ENCODE data around the gene NPC1. TPM values are rescaled to one million over a fixed set of nuclear protein-coding genes. Genes with fewer than 3 reads are reported as not detected.
"Not testable (repeated sequence)": the region's sequence is repeated elsewhere in the genome, so short reads cannot be mapped to it uniquely, and the experiment has no call there.

The NPC1 gene
- polyA plus RNA-seq, 2 of the 4 experiments (the other 2 are of a cell fraction), result 42.5 to 61.4 TPM

DNA sequence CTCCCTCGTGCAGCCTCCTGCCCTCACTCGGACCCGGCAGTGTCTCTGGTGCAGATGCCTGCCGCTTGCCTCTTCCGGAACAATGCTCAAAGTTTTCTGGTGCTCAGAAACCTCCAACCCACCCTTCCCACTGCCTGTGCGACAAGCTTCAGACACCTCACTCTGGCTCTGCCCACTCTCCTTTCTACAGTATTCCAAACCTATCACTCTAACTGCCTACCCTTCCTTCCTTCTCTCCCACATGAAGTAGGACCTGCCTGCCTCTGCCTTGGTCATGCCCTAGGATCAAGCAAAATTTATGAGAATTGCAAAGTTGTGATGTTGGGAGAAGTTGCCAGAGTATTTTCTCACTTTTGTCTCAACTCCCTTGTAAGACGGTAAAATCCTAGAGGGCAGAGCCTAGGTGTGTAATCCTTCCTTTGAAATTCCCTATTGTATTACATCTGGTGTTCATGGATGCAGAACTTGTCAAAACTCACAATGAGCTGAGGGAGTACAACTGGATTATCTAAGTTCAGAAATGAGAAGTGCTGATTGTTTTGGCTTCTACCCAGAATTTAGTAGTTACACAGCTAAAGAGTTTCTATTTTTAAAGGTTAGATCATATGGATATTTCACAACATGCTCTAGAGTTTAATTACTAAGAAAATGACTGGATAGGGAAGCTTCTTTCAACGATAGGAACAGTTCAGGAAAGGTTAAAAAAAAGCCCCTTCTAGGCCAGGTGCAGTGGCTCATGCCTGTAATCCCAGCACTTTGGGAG is 7.2 kb downstream of the NPC1 start:
- peaks cover 36% of the 10 kb centered on the region for H3K4me1 ChIP-seq
- H3K27ac ChIP-seq, result no peak overlapping the region
- no peak overlapping the region for H3K4me3 ChIP-seq
- TF ChIP-seq ZSCAN20 (CRISPR knock-in tag; IDR thresholded peaks at IDR 0.05) (no peak), NFE2L2 (conservative IDR thresholded peaks at IDR 0.05; ENCODE audit: low read length) (no peak), JUN (IDR thresholded peaks at IDR 0.05) (no peak), BHLHE40 (IDR thresholded peaks at IDR 0.05; ENCODE audit: low read depth, low read length) (no peak), HOXB13 (CRISPR knock-in tag; IDR thresholded peaks at IDR 0.05; ENCODE audit: low read depth) (no peak), HOXA7 (CRISPR knock-in tag; IDR thresholded peaks at IDR 0.05) (no peak), CHD2 (IDR thresholded peaks at IDR 0.05; ENCODE audit: low read length, partially characterized antibody) (no peak), RARB (CRISPR knock-in tag; IDR thresholded peaks at IDR 0.05) (no peak), CEBPB (IDR thresholded peaks at IDR 0.05) (no peak), ZNF302 (CRISPR knock-in tag; IDR thresholded peaks at IDR 0.05) (no peak), HOXB5 (CRISPR knock-in tag; IDR thresholded peaks at IDR 0.05) (no peak), POLR2AphosphoS2 (conservative IDR thresholded peaks at IDR 0.05; ENCODE audit: low read length) (no peak), POLR2A (IDR thresholded peaks at IDR 0.05; ENCODE audit: low read length) (no peak), EP300 (IDR thresholded peaks at IDR 0.05) (no peak), MAZ (IDR thresholded peaks at IDR 0.05; ENCODE audit: borderline replicate concordance, low read depth, low read length) (no peak), RCOR1 (IDR thresholded peaks at IDR 0.05; ENCODE audit: low read depth, low read length) (no peak), FOXS1 (CRISPR knock-in tag; IDR thresholded peaks at IDR 0.05) (no peak)
- TF ChIP-seq, protein P1, sequence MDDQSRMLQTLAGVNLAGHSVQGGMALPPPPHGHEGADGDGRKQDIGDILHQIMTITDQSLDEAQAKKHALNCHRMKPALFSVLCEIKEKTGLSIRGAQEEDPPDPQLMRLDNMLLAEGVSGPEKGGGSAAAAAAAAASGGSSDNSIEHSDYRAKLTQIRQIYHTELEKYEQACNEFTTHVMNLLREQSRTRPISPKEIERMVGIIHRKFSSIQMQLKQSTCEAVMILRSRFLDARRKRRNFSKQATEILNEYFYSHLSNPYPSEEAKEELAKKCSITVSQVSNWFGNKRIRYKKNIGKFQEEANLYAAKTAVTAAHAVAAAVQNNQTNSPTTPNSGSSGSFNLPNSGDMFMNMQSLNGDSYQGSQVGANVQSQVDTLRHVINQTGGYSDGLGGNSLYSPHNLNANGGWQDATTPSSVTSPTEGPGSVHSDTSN (IDR thresholded peaks at IDR 0.05), result no peak
- TF ChIP-seq, protein P2, sequence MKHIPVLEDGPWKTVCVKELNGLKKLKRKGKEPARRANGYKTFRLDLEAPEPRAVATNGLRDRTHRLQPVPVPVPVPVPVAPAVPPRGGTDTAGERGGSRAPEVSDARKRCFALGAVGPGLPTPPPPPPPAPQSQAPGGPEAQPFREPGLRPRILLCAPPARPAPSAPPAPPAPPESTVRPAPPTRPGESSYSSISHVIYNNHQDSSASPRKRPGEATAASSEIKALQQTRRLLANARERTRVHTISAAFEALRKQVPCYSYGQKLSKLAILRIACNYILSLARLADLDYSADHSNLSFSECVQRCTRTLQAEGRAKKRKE (CRISPR knock-in tag; IDR thresholded peaks at IDR 0.05; ENCODE audit: low read depth), result no peak
- H3K4me2 ChIP-seq, result no peak overlapping the region
- ChIA-PET CTCF (interaction anchor here (1.0 to 1.3 kb wide), 3 partner anchors 37 to 124 kb away, joined by 4 to 5 read pairs (median 4); no protein-coding TSS in a partner anchor), POLR2A (no interaction called here)
- 86% methylated on average over 8 of the region's 8 CpGs for WGBS (ENCODE audit: missing lambda C conversion rate)
- H3K9me3 ChIP-seq, result no peaks in the 10 kb centered on the region
- ATAC-seq (no peak), FAIRE-seq (no peak), DNase-seq (ENCODE audit: low read depth in 1 of 2, low spot score in 1 of 2) (no peak)

DNA sequence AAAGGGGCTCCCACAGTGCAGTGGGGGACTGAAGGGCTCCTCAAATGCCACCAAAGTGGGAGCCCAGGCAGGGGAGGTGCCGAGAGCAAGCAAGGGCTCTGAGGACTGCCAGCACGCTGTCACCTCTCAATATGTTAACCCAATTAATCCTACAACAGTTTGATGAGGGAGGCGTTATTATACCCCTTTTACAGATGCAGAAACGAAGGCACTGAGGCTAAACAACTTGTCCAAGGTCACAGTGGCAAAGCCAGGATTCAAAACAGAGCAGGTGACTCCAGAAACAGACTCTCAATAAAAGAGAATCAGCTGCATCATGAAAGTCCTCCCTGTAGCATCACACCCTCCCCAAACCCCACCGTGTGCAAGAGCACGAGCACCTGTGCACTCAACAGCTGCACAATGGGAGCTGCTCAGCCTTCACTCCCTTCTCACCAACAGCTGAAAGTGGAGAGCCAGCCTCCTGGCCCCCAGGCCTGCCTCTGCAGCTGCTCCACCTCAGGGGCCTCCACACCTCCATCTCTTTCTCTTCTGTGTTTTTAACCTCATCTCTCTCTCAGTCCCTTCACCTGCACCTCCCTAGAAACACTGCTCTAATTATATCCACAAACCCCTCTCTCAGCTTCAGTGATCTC is 8.1 kb downstream of the NPC1 start:
- Histone ChIP-seq H3K9me3 (no peaks in the 10 kb centered on the region), H3K4me1 (peaks cover 33% of the 10 kb centered on the region), H3K27ac (no peak overlapping the region), H3K4me3 (no peak overlapping the region), H3K4me2 (no peak overlapping the region)
- FAIRE-seq (no peak), DNase-seq (ENCODE audit: low read depth in 1 of 2, low spot score in 1 of 2) (no peak), ATAC-seq (no peak; a peak in 1 of 6 replicates)
- TF ChIP-seq, protein P3, sequence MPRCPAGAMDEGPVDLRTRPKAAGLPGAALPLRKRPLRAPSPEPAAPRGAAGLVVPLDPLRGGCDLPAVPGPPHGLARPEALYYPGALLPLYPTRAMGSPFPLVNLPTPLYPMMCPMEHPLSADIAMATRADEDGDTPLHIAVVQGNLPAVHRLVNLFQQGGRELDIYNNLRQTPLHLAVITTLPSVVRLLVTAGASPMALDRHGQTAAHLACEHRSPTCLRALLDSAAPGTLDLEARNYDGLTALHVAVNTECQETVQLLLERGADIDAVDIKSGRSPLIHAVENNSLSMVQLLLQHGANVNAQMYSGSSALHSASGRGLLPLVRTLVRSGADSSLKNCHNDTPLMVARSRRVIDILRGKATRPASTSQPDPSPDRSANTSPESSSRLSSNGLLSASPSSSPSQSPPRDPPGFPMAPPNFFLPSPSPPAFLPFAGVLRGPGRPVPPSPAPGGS (IDR thresholded peaks at IDR 0.05), result no peak
- no peak for TF ChIP-seq RARB (CRISPR knock-in tag; IDR thresholded peaks at IDR 0.05)
- no peak for TF ChIP-seq CHD4 (IDR thresholded peaks at IDR 0.05; ENCODE audit: borderline replicate concordance)
- TF ChIP-seq CHD2 (IDR thresholded peaks at IDR 0.05; ENCODE audit: low read length, partially characterized antibody), result no peak
- no peak for TF ChIP-seq TFCP2L1 (CRISPR knock-in tag; IDR thresholded peaks at IDR 0.05)
- no peak for TF ChIP-seq HOXA7 (CRISPR knock-in tag; IDR thresholded peaks at IDR 0.05)
- no peak for TF ChIP-seq ZSCAN20 (CRISPR knock-in tag; IDR thresholded peaks at IDR 0.05)
- TF ChIP-seq POLR2A (IDR thresholded peaks at IDR 0.05; ENCODE audit: low read length), result no peak
- POLR2A ChIA-PET, result no interaction called here
- 87% methylated on average over 4 of the region's 6 CpGs for WGBS (ENCODE audit: missing lambda C conversion rate)
- CTCF ChIA-PET, result interaction anchor here (1.0 to 1.3 kb wide), 3 partner anchors 36 to 125 kb away, joined by 4 to 5 read pairs (median 4); no protein-coding TSS in a partner anchor

DNA sequence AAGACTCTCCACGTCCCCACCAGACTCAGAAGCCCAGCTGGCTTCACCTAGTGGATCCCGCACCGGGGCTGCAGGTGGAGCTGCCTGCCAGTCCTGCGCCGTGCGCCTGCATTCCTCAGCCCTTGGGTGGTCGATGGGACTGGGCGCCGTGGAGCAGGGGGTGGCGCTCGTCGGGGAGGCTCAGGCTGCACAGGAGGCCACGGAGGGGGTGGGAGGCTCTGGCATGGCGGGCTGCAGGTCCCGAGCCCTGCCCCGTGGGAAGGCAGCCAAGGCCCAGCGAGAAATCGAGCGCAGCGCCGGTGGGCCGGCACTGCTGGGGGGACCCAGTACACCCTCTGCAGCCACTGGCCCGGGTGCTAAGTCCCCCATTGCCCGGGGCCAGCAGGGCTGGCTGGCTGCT is 8.8 kb downstream of the NPC1 start:
- ATAC-seq; H3K27ac ChIP-seq; CTCF ChIA-PET; H3K9me3 ChIP-seq; FAIRE-seq; DNase-seq (ENCODE audit: low read depth in 1 of 2, low spot score in 1 of 2); H3K4me3 ChIP-seq; H3K4me2 ChIP-seq; POLR2A ChIA-PET: not testable (repeated sequence)
- peaks cover 29% of the 10 kb centered on the region for H3K4me1 ChIP-seq
- 92% methylated on average over 2 of the region's 24 CpGs for WGBS (ENCODE audit: missing lambda C conversion rate)

Measured in A549 (cell line).